ENCODE results near the gene BEST1. TPM values are rescaled to one million over a fixed set of nuclear protein-coding genes. Genes with fewer than 3 reads are reported as not detected.

The BEST1 gene
- total RNA-seq, 1 experiment from 2014 or later, result 0.17 TPM

DNA sequence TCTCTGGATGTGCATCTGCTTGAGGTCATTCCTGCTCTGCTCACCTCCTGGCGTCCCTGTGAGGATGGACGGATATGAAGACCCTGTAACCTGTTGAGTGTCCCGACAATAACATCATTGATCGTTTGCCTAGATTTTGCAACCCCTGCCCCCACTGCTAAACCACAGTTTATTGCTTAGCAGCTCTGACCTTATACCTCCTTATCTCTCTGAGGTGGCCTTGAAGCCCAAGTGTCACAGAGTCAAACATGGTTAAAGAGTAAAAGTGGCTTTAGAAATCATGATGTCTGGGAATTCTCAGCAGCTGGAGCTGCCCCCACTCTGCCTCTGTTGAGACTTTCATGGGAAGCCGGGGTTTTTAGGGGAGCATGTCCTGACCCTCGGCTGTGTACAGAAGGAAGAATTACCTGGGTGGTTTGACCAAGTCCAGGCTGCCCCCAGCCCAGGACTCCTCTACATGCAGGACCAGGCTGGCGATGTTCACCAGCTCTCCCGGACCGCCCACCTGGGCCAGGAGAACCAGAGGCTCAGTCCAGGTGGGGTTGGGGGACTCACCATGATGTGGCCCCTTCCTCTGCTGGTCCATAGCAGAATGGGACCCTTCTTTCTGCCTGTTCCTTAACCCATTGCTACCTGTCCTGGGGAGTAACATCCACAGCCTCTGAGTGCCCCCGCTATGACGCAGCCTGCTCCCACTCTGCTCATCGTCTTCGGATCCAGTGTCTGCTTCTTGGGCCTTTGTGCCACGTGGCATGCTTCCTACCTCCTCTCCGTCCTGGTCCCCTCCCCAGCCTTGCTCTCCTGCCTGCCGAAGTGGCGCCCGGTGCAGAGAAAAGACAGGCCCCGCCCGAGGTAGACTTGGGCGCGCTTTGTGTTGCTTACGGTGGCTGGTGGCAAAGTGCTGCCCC, 50.6 kb downstream of the BEST1 start:
- ChIA-PET POLR2A (no interaction called here), CTCF (interaction anchor here (1.4 to 1.6 kb wide), 3 partner anchors 77 to 102 kb away, joined by 4 to 6 read pairs (median 5); no protein-coding TSS in a partner anchor)
- DNase-seq (ENCODE audit: low spot score), result no peak
- Mint-ChIP-seq H3K9me3 (peaks cover 14% of the 10 kb centered on the region), H3K4me3 (no peak overlapping the region), H3K27me3 (ENCODE audit: low read depth) (no peaks in the 10 kb centered on the region; the same call in none of the 2 replicates), H3K4me1 (peaks cover 23% of the 10 kb centered on the region), H3K27ac (peak overlapping the region; percentile 27; the same call in 1 of the 2 replicates), H3K36me3 (peaks cover 17% of the 10 kb centered on the region)
- no peak for ATAC-seq
- TF ChIP-seq, protein P1, sequence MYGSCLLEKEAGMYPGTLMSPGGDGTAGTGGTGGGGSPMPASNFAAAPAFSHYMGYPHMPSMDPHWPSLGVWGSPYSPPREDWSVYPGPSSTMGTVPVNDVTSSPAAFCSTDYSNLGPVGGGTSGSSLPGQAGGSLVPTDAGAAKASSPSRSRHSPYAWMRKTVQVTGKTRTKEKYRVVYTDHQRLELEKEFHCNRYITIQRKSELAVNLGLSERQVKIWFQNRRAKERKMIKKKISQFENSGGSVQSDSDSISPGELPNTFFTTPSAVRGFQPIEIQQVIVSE (CRISPR knock-in tag; IDR thresholded peaks at IDR 0.05; ENCODE audit: borderline replicate concordance), result no peak
- TF ChIP-seq ELF4 (CRISPR knock-in tag; IDR thresholded peaks at IDR 0.05; ENCODE audit: low read depth), result no peak
- TF ChIP-seq, protein P2, sequence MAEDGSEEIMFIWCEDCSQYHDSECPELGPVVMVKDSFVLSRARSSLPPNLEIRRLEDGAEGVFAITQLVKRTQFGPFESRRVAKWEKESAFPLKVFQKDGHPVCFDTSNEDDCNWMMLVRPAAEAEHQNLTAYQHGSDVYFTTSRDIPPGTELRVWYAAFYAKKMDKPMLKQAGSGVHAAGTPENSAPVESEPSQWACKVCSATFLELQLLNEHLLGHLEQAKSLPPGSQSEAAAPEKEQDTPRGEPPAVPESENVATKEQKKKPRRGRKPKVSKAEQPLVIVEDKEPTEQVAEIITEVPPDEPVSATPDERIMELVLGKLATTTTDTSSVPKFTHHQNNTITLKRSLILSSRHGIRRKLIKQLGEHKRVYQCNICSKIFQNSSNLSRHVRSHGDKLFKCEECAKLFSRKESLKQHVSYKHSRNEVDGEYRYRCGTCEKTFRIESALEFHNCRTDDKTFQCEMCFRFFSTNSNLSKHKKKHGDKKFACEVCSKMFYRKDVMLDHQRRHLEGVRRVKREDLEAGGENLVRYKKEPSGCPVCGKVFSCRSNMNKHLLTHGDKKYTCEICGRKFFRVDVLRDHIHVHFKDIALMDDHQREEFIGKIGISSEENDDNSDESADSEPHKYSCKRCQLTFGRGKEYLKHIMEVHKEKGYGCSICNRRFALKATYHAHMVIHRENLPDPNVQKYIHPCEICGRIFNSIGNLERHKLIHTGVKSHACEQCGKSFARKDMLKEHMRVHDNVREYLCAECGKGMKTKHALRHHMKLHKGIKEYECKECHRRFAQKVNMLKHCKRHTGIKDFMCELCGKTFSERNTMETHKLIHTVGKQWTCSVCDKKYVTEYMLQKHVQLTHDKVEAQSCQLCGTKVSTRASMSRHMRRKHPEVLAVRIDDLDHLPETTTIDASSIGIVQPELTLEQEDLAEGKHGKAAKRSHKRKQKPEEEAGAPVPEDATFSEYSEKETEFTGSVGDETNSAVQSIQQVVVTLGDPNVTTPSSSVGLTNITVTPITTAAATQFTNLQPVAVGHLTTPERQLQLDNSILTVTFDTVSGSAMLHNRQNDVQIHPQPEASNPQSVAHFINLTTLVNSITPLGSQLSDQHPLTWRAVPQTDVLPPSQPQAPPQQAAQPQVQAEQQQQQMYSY (CRISPR knock-in tag; IDR thresholded peaks at IDR 0.05), result no peak
- TF ChIP-seq ZNF232 (CRISPR knock-in tag; IDR thresholded peaks at IDR 0.05), result no peak
- TF ChIP-seq ZNF396 (CRISPR knock-in tag; IDR thresholded peaks at IDR 0.05; ENCODE audit: borderline replicate concordance), result no peak
- no peak for TF ChIP-seq ZBTB21 (CRISPR knock-in tag; IDR thresholded peaks at IDR 0.05; ENCODE audit: borderline replicate concordance)
- TF ChIP-seq E2F1 (CRISPR knock-in tag; IDR thresholded peaks at IDR 0.05), result no peak
- TF ChIP-seq KAT7 (CRISPR knock-in tag; IDR thresholded peaks at IDR 0.05; ENCODE audit: borderline replicate concordance), result no peak
- no peak for TF ChIP-seq JUN (CRISPR knock-in tag; IDR thresholded peaks at IDR 0.05)
- no peak for TF ChIP-seq MAX (CRISPR knock-in tag; IDR thresholded peaks at IDR 0.05)
- no peak for TF ChIP-seq CBFB (CRISPR knock-in tag; IDR thresholded peaks at IDR 0.05; ENCODE audit: low read depth)
- TF ChIP-seq RELA (CRISPR knock-in tag; IDR thresholded peaks at IDR 0.05; ENCODE audit: borderline replicate concordance), result no peak
- TF ChIP-seq FOXJ3 (CRISPR knock-in tag; IDR thresholded peaks at IDR 0.05; ENCODE audit: borderline replicate concordance), result no peak
- no peak for TF ChIP-seq PREB (CRISPR knock-in tag; IDR thresholded peaks at IDR 0.05; ENCODE audit: borderline replicate concordance)
- TF ChIP-seq ATF1 (CRISPR knock-in tag; IDR thresholded peaks at IDR 0.05), result no peak
- no peak for TF ChIP-seq ZNF219 (CRISPR knock-in tag; IDR thresholded peaks at IDR 0.05; ENCODE audit: borderline replicate concordance)
- no peak for TF ChIP-seq USF2 (CRISPR knock-in tag; IDR thresholded peaks at IDR 0.05)

All from WTC11 (cell line).